ENCODE measurements around the gene RASGRF1.

RASGRF1 gene

GRCh38 chr15:79034284-79034683 is 56.3 kb downstream of the RASGRF1 start:
- H3K9me3 ChIP-seq (ENCODE audit: low read depth, low read length), result no peaks in the 10 kb centered on the region
- no peak for DNase-seq (ENCODE audit: low read depth, low spot score)
- H3K27ac ChIP-seq, result no peak overlapping the region
- H3K4me3 ChIP-seq, result no peak overlapping the region
- H3K36me3 ChIP-seq (ENCODE audit: insufficient read depth, low read length), result no peaks in the 10 kb centered on the region
- no peak for TF ChIP-seq POLR2AphosphoS5 (IDR thresholded peaks at IDR 0.05; ENCODE audit: borderline replicate concordance, low read depth, low read length)
- no peak for TF ChIP-seq EZH2 (IDR thresholded peaks at IDR 0.05)
- no peak for TF ChIP-seq FOXP2 (optimal IDR thresholded peaks at IDR 0.05; ENCODE audit: control extremely low read depth, extremely low read length, insufficient read depth)
- H3K9ac ChIP-seq (ENCODE audit: insufficient read length), result no peak overlapping the region

DNA sequence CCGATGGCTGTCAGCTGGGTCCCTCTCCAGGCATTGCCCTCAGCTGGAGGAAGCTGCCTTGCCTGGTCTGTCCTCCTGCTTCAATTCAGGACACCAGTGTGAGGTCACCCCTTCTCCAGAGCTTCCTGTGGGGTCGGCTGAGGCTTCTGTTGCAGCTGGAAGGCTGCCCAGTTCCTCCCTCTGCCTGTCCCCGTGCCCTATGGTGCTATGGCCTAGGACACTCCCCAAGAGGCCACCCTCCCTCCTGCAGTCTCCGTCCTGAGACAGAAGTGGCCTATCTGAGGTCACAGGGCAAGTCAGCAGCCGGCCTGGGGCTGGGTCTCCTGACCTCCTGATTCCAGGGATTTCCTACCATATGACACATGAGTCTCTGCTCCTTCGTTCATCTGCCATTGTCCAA is 57.9 kb downstream of the RASGRF1 start:
- DNase-seq (ENCODE audit: low read depth, low spot score), result no peak
- no peak overlapping the region for H3K27ac ChIP-seq
- H3K36me3 ChIP-seq (ENCODE audit: insufficient read depth, low read length), result no peaks in the 10 kb centered on the region
- no peak overlapping the region for H3K4me3 ChIP-seq
- no peak for TF ChIP-seq EZH2 (IDR thresholded peaks at IDR 0.05)
- no peak for TF ChIP-seq FOXP2 (optimal IDR thresholded peaks at IDR 0.05; ENCODE audit: control extremely low read depth, extremely low read length, insufficient read depth)
- TF ChIP-seq POLR2AphosphoS5 (IDR thresholded peaks at IDR 0.05; ENCODE audit: borderline replicate concordance, low read depth, low read length), result no peak
- no peak overlapping the region for H3K9ac ChIP-seq (ENCODE audit: insufficient read length)
- no peaks in the 10 kb centered on the region for H3K9me3 ChIP-seq (ENCODE audit: low read depth, low read length)

DNA sequence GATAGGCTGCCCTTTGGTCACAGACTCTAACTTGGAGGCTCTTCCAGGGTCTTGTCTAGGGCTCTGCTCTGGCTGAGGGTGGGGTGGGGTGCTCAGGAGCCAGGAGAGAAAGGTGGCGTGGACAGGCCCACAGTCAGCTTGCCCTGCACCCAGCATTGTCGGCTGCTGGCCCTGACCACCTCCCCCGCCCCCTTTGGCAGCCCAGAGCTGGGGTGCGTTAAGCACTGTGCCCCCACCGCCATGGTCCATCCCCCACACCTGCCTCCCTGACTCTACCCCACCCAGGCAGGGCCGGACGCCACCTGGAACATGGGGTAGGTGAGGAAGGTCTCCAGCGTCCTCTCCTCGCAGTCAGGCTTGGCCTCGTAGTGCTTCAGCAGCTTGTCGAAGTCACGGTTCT is 58.8 kb downstream of the RASGRF1 start:
- TF ChIP-seq POLR2AphosphoS5 (IDR thresholded peaks at IDR 0.05; ENCODE audit: borderline replicate concordance, low read depth, low read length), result no peak
- no peak for TF ChIP-seq EZH2 (IDR thresholded peaks at IDR 0.05)
- TF ChIP-seq FOXP2 (optimal IDR thresholded peaks at IDR 0.05; ENCODE audit: control extremely low read depth, extremely low read length, insufficient read depth), result no peak
- no peak overlapping the region for H3K4me3 ChIP-seq
- no peak for DNase-seq (ENCODE audit: low read depth, low spot score)

DNA sequence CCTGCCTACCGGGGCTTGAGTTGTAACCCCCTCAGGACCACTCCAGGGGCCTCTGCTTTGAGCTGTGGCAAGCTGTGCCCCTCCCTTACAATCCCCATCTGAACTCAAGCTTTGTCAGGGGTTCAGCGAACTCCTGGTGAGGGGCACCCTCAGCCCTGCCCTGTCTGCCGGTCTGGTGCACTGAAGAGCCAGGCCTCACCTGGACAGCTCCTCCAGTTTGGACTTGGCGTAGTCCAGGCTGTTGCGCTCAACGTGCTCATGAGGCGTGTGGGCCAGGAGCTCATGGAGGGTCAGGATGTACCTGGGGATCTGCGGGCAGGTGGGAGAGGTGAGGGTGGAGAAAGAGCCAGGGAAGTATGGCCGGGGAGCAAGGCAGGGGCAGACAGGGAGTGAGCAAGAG is 59.4 kb downstream of the RASGRF1 start:
- no peak for TF ChIP-seq POLR2AphosphoS5 (IDR thresholded peaks at IDR 0.05; ENCODE audit: borderline replicate concordance, low read depth, low read length)
- Histone ChIP-seq H3K27ac (no peak overlapping the region), H3K9ac (ENCODE audit: insufficient read length) (no peak overlapping the region), H3K36me3 (ENCODE audit: insufficient read depth, low read length) (no peaks in the 10 kb centered on the region), H3K9me3 (ENCODE audit: low read depth, low read length) (no peaks in the 10 kb centered on the region), H3K4me3 (no peak overlapping the region)
- DNase-seq (ENCODE audit: low read depth, low spot score), result no peak

More for the DNA sequence above, 58.8 kb downstream of the RASGRF1 start:
- Histone ChIP-seq H3K9ac (ENCODE audit: insufficient read length) (no peak overlapping the region), H3K9me3 (ENCODE audit: low read depth, low read length) (no peaks in the 10 kb centered on the region), H3K27ac (no peak overlapping the region), H3K36me3 (ENCODE audit: insufficient read depth, low read length) (no peaks in the 10 kb centered on the region)

DNA sequence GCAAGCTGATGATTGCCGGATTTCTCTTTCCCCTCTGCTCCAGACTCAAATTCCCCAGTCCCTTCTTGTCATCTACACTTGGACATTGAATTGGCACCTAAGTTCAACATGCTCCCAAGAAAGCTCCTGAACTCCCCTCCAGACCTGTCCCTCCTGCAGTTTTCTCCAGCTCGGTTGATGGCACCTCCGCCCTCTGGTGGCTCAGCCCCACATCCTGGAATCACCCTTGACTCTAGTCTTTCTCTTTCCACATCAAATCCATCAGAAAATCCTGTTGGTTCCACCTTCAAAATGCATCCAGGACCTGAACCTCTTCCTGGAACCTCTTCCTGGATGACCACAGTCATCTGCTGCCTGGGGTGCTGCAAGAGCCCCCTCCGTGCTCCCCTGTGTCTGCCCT is 60.1 kb downstream of the RASGRF1 start:
- Histone ChIP-seq H3K9ac (ENCODE audit: insufficient read length) (no peak overlapping the region), H3K27ac (no peak overlapping the region), H3K36me3 (ENCODE audit: insufficient read depth, low read length) (no peaks in the 10 kb centered on the region), H3K9me3 (ENCODE audit: low read depth, low read length) (no peaks in the 10 kb centered on the region), H3K4me3 (no peak overlapping the region)
- DNase-seq (ENCODE audit: low read depth, low spot score), result no peak
- TF ChIP-seq POLR2AphosphoS5 (IDR thresholded peaks at IDR 0.05; ENCODE audit: borderline replicate concordance, low read depth, low read length) (no peak), FOXP2 (optimal IDR thresholded peaks at IDR 0.05; ENCODE audit: control extremely low read depth, extremely low read length, insufficient read depth) (no peak), EZH2 (IDR thresholded peaks at IDR 0.05) (no peak)

GRCh38 chr15:79028411-79028964 is 62.1 kb downstream of the RASGRF1 start:
- no peak overlapping the region for H3K27ac ChIP-seq
- no peaks in the 10 kb centered on the region for H3K9me3 ChIP-seq (ENCODE audit: low read depth, low read length)
- H3K9ac ChIP-seq (ENCODE audit: insufficient read length), result no peak overlapping the region
- no peak overlapping the region for H3K4me3 ChIP-seq
- no peak for DNase-seq (ENCODE audit: low read depth, low spot score)
- no peaks in the 10 kb centered on the region for H3K36me3 ChIP-seq (ENCODE audit: insufficient read depth, low read length)
- TF ChIP-seq FOXP2 (optimal IDR thresholded peaks at IDR 0.05; ENCODE audit: control extremely low read depth, extremely low read length, insufficient read depth) (no peak), EZH2 (IDR thresholded peaks at IDR 0.05) (no peak), POLR2AphosphoS5 (IDR thresholded peaks at IDR 0.05; ENCODE audit: borderline replicate concordance, low read depth, low read length) (no peak)

- Histone ChIP-seq H3K27ac (no peak overlapping the region), H3K9ac (ENCODE audit: insufficient read length) (no peak overlapping the region), H3K36me3 (ENCODE audit: insufficient read depth, low read length) (no peaks in the 10 kb centered on the region), H3K9me3 (ENCODE audit: low read depth, low read length) (no peaks in the 10 kb centered on the region), H3K4me3 (no peak overlapping the region)
- no peak for DNase-seq (ENCODE audit: low read depth, low spot score)
- TF ChIP-seq FOXP2 (optimal IDR thresholded peaks at IDR 0.05; ENCODE audit: control extremely low read depth, extremely low read length, insufficient read depth) (no peak), POLR2AphosphoS5 (IDR thresholded peaks at IDR 0.05; ENCODE audit: borderline replicate concordance, low read depth, low read length) (no peak), EZH2 (IDR thresholded peaks at IDR 0.05) (no peak)
Measured at GRCh38 chr15:79027532-79028410, 62.8 kb downstream of the RASGRF1 start.

DNA sequence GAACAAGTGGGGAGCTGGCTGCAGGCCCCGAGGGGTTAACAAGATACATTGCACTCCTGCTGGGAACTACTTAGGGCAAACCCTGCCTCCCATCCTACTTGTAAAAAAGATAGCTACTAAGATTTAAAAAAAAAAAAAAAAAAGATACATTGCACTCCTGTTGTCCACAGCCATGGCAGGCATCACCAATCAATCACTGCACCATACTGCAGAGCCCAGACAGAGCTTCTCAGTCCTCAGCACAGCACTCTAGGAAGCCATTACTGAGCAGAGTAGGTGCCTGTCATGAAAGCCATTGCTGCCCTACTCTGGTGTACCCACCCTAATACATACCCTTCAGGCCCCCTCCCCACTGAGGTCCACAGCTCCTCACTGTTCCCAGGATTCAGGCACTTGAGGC is 64.8 kb downstream of the RASGRF1 start:
- H3K9ac ChIP-seq (ENCODE audit: insufficient read length), result no peak overlapping the region
- no peak overlapping the region for H3K4me3 ChIP-seq
- TF ChIP-seq FOXP2 (optimal IDR thresholded peaks at IDR 0.05; ENCODE audit: control extremely low read depth, extremely low read length, insufficient read depth), result no peak
- no peak for TF ChIP-seq POLR2AphosphoS5 (IDR thresholded peaks at IDR 0.05; ENCODE audit: borderline replicate concordance, low read depth, low read length)
- TF ChIP-seq EZH2 (IDR thresholded peaks at IDR 0.05), result no peak
- no peak for DNase-seq (ENCODE audit: low read depth, low spot score)
- no peaks in the 10 kb centered on the region for H3K9me3 ChIP-seq (ENCODE audit: low read depth, low read length)
- no peak overlapping the region for H3K27ac ChIP-seq
- no peaks in the 10 kb centered on the region for H3K36me3 ChIP-seq (ENCODE audit: insufficient read depth, low read length)

Measured in SK-N-MC (cell line).